HEK293 (cell line): ENCODE measurements around the gene SLC7A10.

Source experiments
- BCL11A ChIP-seq: fragments of 450-650 bp; formaldehyde crosslinking; IDR thresholded peaks from 2 replicates; pipeline ENCODE4 v1.5.1; 2016; ENCODE audit warnings: low read depth, missing biosample characterization, missing genetic modification characterization
- CTCF ChIP-seq: fragments of 450-650 bp; formaldehyde crosslinking; IDR thresholded peaks from 2 replicates; pipeline ENCODE4 v1.5.1; 2016; ENCODE audit warnings: missing biosample characterization, missing genetic modification characterization
- FEZF1 ChIP-seq: fragments of 450-650 bp; formaldehyde crosslinking; IDR thresholded peaks from 2 replicates; pipeline ENCODE4 v1.5.1; 2016; ENCODE audit warnings: missing biosample characterization, missing genetic modification characterization
- HOXA7 ChIP-seq: sonication (generic); formaldehyde crosslinking; IDR thresholded peaks from 2 replicates; pipeline ENCODE4 v1.8.1; 2022; ENCODE audit warnings: missing genetic modification reagents, borderline replicate concordance
- MEIS1 ChIP-seq: sonication (generic); formaldehyde crosslinking; IDR thresholded peaks from 2 replicates; pipeline ENCODE4 v1.8.1; 2022; ENCODE audit warnings: missing genetic modification reagents, mild to moderate bottlenecking, borderline replicate concordance
- OVOL3 ChIP-seq: fragments of 450-650 bp; formaldehyde crosslinking; IDR thresholded peaks from 2 replicates; pipeline ENCODE4 v1.5.1; 2016; ENCODE audit warnings: missing biosample characterization, missing genetic modification characterization
- PRDM1 ChIP-seq: fragments of 450-650 bp; formaldehyde crosslinking; IDR thresholded peaks from 2 replicates; pipeline ENCODE4; 2016; ENCODE audit warnings: missing biosample characterization, missing genetic modification characterization
- SP7 ChIP-seq: fragments of 450-650 bp; formaldehyde crosslinking; IDR thresholded peaks from 2 replicates; pipeline ENCODE4 v1.5.1; 2016; ENCODE audit warnings: missing biosample characterization, missing genetic modification characterization
- YY2 ChIP-seq: fragments of 450-650 bp; formaldehyde crosslinking; IDR thresholded peaks from 2 replicates; pipeline ENCODE4 v1.5.1; 2016; ENCODE audit warnings: missing biosample characterization, missing genetic modification characterization
- ZNF10 ChIP-seq: fragments of 450-650 bp; formaldehyde crosslinking; IDR thresholded peaks from 2 replicates; pipeline ENCODE4 v1.5.1; 2017; ENCODE audit warnings: missing biosample characterization, missing genetic modification characterization
- ZNF112 ChIP-seq: fragments of 450-650 bp; formaldehyde crosslinking; IDR thresholded peaks from 2 replicates; pipeline ENCODE4 v1.5.0; 2017; ENCODE audit warnings: missing biosample characterization, missing genetic modification characterization
- ZNF18 ChIP-seq: fragments of 450-650 bp; formaldehyde crosslinking; IDR thresholded peaks from 2 replicates; pipeline ENCODE4 v1.5.1; 2016; ENCODE audit warnings: missing biosample characterization, missing genetic modification characterization
- ZNF19 ChIP-seq: fragments of 450-650 bp; formaldehyde crosslinking; IDR thresholded peaks from 2 replicates; pipeline ENCODE4; 2016; ENCODE audit warnings: missing biosample characterization, missing genetic modification characterization, low read depth
- ZNF221 ChIP-seq: fragments of 450-650 bp; formaldehyde crosslinking; IDR thresholded peaks from 2 replicates; pipeline ENCODE4 v1.5.1; 2017; ENCODE audit warnings: missing biosample characterization, missing genetic modification characterization, borderline replicate concordance
- ZNF239 ChIP-seq: fragments of 450-650 bp; formaldehyde crosslinking; IDR thresholded peaks from 2 replicates; pipeline ENCODE4 v1.5.1; 2016; ENCODE audit warnings: missing biosample characterization, missing genetic modification characterization
- ZNF473 ChIP-seq: fragments of 450-650 bp; formaldehyde crosslinking; IDR thresholded peaks from 2 replicates; pipeline ENCODE4 v1.5.1; 2017; ENCODE audit warnings: missing biosample characterization, missing genetic modification characterization
- ZNF560 ChIP-seq: fragments of 450-650 bp; formaldehyde crosslinking; IDR thresholded peaks from 2 replicates; pipeline ENCODE4 v1.5.1; 2017; ENCODE audit warnings: missing biosample characterization, missing genetic modification characterization, borderline replicate concordance
- ZNF571 ChIP-seq: fragments of 450-650 bp; formaldehyde crosslinking; IDR thresholded peaks from 2 replicates; pipeline ENCODE4 v1.5.0; 2017; ENCODE audit warnings: missing biosample characterization, missing genetic modification characterization
- ZNF580 ChIP-seq: fragments of 450-650 bp; formaldehyde crosslinking; IDR thresholded peaks from 2 replicates; pipeline ENCODE4 v1.5.1; 2016; ENCODE audit warnings: missing biosample characterization, missing genetic modification characterization
- ZNF629 ChIP-seq: fragments of 450-650 bp; formaldehyde crosslinking; IDR thresholded peaks from 2 replicates; pipeline ENCODE4 v1.5.1; 2017; ENCODE audit warnings: missing biosample characterization, missing genetic modification characterization
- ZNF654 ChIP-seq: fragments of 450-650 bp; formaldehyde crosslinking; IDR thresholded peaks from 2 replicates; pipeline ENCODE4 v1.5.1; 2016; ENCODE audit warnings: low read depth, missing biosample characterization, missing genetic modification characterization
- ZNF707 ChIP-seq: fragments of 450-650 bp; formaldehyde crosslinking; IDR thresholded peaks from 2 replicates; pipeline ENCODE4 v1.5.1; 2016; ENCODE audit warnings: missing biosample characterization, missing genetic modification characterization
- ZNF76 ChIP-seq: fragments of 450-650 bp; formaldehyde crosslinking; IDR thresholded peaks from 2 replicates; pipeline ENCODE4; 2016; ENCODE audit warnings: low read depth, missing biosample characterization, missing genetic modification characterization, borderline replicate concordance
- ZNF791 ChIP-seq: fragments of 450-650 bp; formaldehyde crosslinking; IDR thresholded peaks from 2 replicates; pipeline ENCODE4 v1.5.1; 2016; ENCODE audit warnings: missing biosample characterization, missing genetic modification characterization
- ZSCAN30 ChIP-seq: fragments of 450-650 bp; IDR thresholded peaks from 2 replicates; pipeline ENCODE4 v1.5.1; 2018; ENCODE audit warnings: missing biosample characterization, mild to moderate bottlenecking, missing genetic modification characterization, moderate library complexity
- TF ChIP-seq, protein P1 (sequence below): fragments of 450-650 bp; formaldehyde crosslinking; IDR thresholded peaks from 2 replicates; pipeline ENCODE4 v1.5.1; 2016; ENCODE audit warnings: missing biosample characterization, missing genetic modification characterization
- TF ChIP-seq, protein P2 (sequence below): fragments of 450-650 bp; IDR thresholded peaks from 2 replicates; pipeline ENCODE4 v1.5.1; 2018; ENCODE audit warnings: missing biosample characterization, mild to moderate bottlenecking, missing genetic modification characterization
- TF ChIP-seq, protein P3 (sequence below): fragments of 450-650 bp; formaldehyde crosslinking; IDR thresholded peaks from 2 replicates; pipeline ENCODE4 v1.5.1; 2016; ENCODE audit warnings: missing biosample characterization, missing genetic modification characterization

SLC7A10 gene

DNA sequence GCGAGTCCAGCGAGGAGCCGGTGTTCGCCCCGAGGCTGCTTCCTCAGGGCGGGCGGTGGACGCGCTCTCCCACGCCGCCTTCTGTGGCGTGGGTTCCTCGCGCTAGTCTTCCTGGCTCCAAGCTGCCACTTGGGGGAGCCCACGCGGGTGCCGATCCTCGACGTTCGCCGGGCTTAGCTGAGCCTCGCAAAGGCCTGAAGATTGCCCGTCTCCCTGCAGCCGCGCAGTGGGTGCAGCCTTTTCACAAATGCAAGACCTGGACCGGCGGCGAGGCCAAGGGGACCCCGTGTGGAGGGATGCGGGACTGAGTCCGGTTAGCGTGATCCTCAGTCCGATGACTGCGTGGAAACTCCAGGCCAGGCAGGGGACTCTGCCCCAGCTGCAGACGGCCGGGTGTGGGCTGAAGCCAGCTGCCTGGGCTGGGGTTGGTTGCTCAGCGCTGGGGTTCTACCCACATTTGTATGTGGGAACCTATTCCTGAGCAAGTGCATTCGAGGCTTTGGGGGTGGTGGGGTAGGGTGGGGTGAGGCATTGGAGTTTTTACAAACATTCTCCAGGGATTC is 48.2 kb downstream of the SLC7A10 start (continued):
- TF ChIP-seq, protein P1, sequence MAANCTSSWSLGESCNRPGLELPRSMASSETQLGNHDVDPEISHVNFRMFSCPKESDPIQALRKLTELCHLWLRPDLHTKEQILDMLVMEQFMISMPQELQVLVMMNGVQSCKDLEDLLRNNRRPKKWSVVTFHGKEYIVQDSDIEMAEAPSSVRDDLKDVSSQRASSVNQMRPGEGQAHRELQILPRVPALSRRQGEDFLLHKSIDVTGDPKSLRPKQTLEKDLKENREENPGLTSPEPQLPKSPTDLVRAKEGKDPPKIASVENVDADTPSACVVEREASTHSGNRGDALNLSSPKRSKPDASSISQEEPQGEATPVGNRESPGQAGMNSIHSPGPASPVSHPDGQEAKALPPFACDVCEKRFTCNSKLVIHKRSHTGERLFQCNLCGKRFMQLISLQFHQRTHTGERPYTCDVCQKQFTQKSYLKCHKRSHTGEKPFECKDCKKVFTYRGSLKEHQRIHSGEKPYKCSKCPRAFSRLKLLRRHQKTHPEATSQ = 0 out of 2 replicates have a peak, but pooled peaks have one; percentile 27
- 0 out of 2 replicates have a peak, but pooled peaks have one; percentile 56 for TF ChIP-seq HOXA7 (CRISPR knock-in tag)
- TF ChIP-seq ZNF580 (tag by site-specific recombination) = peak; percentile 55
- TF ChIP-seq ZNF571 = no peak
- no peak for TF ChIP-seq ZNF112 (tag by site-specific recombination)
- TF ChIP-seq, protein P2, sequence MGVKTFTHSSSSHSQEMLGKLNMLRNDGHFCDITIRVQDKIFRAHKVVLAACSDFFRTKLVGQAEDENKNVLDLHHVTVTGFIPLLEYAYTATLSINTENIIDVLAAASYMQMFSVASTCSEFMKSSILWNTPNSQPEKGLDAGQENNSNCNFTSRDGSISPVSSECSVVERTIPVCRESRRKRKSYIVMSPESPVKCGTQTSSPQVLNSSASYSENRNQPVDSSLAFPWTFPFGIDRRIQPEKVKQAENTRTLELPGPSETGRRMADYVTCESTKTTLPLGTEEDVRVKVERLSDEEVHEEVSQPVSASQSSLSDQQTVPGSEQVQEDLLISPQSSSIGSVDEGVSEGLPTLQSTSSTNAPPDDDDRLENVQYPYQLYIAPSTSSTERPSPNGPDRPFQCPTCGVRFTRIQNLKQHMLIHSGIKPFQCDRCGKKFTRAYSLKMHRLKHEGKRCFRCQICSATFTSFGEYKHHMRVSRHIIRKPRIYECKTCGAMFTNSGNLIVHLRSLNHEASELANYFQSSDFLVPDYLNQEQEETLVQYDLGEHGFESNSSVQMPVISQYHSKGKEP (tag by site-specific recombination) = peak; percentile 57; the same call in 1 of the 2 replicates
- peak; percentile 55 for TF ChIP-seq YY2 (tag by site-specific recombination)
- TF ChIP-seq OVOL3 (tag by site-specific recombination) = no peak
- TF ChIP-seq CTCF (tag by site-specific recombination) = peak; percentile 100
- peak; percentile 65; the same call in 1 of the 2 replicates for TF ChIP-seq SP7
- TF ChIP-seq ZNF221 (tag by site-specific recombination) = no peak
- no peak for TF ChIP-seq ZNF560 (tag by site-specific recombination)
- no peak for TF ChIP-seq ZNF629 (tag by site-specific recombination)
- no peak for TF ChIP-seq ZNF10 (tag by site-specific recombination)
- no peak for TF ChIP-seq PRDM1 (tag by site-specific recombination)
- TF ChIP-seq ZNF707 (tag by site-specific recombination) = no peak
- TF ChIP-seq FEZF1 (tag by site-specific recombination) = peak; percentile 34; the same call in 1 of the 2 replicates
- TF ChIP-seq, protein P3, sequence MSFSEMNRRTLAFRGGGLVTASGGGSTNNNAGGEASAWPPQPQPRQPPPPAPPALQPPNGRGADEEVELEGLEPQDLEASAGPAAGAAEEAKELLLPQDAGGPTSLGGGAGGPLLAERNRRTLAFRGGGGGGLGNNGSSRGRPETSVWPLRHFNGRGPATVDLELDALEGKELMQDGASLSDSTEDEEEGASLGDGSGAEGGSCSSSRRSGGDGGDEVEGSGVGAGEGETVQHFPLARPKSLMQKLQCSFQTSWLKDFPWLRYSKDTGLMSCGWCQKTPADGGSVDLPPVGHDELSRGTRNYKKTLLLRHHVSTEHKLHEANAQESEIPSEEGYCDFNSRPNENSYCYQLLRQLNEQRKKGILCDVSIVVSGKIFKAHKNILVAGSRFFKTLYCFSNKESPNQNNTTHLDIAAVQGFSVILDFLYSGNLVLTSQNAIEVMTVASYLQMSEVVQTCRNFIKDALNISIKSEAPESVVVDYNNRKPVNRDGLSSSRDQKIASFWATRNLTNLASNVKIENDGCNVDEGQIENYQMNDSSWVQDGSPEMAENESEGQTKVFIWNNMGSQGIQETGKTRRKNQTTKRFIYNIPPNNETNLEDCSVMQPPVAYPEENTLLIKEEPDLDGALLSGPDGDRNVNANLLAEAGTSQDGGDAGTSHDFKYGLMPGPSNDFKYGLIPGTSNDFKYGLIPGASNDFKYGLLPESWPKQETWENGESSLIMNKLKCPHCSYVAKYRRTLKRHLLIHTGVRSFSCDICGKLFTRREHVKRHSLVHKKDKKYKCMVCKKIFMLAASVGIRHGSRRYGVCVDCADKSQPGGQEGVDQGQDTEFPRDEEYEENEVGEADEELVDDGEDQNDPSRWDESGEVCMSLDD = peak; percentile 96
- no peak for TF ChIP-seq MEIS1
- TF ChIP-seq ZNF654 = no peak
- TF ChIP-seq ZSCAN30 (tag by site-specific recombination) = peak; percentile 24
- TF ChIP-seq ZNF18 = no peak
- TF ChIP-seq ZNF239 = no peak
- peak; percentile 65 for TF ChIP-seq ZNF76 (tag by site-specific recombination)
- TF ChIP-seq ZNF19 (tag by site-specific recombination) = no peak
- TF ChIP-seq ZNF791 (tag by site-specific recombination) = no peak
- no peak for TF ChIP-seq ZNF473 (tag by site-specific recombination)
- TF ChIP-seq BCL11A = peak; percentile 83; the same call in 1 of the 2 replicates
